ENCODE results near the gene OR8U1. TPM values are rescaled to one million over a fixed set of nuclear protein-coding genes. Genes with fewer than 3 reads are reported as not detected.

The OR8U1 gene
- total RNA-seq, result not detected in 3 replicates

DNA sequence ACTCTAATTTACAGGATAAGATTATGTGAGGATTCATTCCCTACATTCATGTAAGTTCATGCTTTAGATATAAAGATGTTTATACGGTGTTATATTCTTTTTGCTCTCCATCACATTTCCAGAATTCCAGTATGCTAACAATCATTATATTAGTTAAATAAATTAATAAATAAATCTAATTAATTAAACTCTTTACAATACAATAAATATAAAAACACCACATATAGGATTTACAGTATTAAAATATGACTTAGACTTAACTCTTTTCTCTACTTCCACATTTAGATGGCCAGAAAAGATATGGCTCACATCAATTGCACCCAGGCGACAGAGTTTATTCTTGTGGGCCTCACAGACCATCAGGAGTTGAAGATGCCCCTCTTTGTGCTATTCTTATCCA lies at the start of gene OR8U1:
TSS of gene OR8U1 (plus strand) at position 301 of the 400 bp plus-strand sequence. CDS start at position 301, 0 bp downstream.
- no peak for DNase-seq (ENCODE audit: low spot score in 2 of 2, unreplicated experiment in 2 of 2)
- no peaks in the 10 kb centered on the region for H3K9me3 Mint-ChIP-seq
- H3K4me3 Mint-ChIP-seq, result no peak within 1 kb of the TSS
- no peak within 1 kb of the TSS for H3K27ac Mint-ChIP-seq
- no peaks in the 10 kb centered on the region for H3K36me3 Mint-ChIP-seq
- no peaks in the 10 kb centered on the region for H3K4me1 Mint-ChIP-seq
- H3K27me3 Mint-ChIP-seq (ENCODE audit: low read depth), result peaks cover 3% of the 10 kb centered on the region
- TF ChIP-seq, protein P1, sequence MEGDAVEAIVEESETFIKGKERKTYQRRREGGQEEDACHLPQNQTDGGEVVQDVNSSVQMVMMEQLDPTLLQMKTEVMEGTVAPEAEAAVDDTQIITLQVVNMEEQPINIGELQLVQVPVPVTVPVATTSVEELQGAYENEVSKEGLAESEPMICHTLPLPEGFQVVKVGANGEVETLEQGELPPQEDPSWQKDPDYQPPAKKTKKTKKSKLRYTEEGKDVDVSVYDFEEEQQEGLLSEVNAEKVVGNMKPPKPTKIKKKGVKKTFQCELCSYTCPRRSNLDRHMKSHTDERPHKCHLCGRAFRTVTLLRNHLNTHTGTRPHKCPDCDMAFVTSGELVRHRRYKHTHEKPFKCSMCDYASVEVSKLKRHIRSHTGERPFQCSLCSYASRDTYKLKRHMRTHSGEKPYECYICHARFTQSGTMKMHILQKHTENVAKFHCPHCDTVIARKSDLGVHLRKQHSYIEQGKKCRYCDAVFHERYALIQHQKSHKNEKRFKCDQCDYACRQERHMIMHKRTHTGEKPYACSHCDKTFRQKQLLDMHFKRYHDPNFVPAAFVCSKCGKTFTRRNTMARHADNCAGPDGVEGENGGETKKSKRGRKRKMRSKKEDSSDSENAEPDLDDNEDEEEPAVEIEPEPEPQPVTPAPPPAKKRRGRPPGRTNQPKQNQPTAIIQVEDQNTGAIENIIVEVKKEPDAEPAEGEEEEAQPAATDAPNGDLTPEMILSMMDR (IDR thresholded peaks at IDR 0.05; ENCODE audit: unreplicated experiment), result no peak

DNA sequence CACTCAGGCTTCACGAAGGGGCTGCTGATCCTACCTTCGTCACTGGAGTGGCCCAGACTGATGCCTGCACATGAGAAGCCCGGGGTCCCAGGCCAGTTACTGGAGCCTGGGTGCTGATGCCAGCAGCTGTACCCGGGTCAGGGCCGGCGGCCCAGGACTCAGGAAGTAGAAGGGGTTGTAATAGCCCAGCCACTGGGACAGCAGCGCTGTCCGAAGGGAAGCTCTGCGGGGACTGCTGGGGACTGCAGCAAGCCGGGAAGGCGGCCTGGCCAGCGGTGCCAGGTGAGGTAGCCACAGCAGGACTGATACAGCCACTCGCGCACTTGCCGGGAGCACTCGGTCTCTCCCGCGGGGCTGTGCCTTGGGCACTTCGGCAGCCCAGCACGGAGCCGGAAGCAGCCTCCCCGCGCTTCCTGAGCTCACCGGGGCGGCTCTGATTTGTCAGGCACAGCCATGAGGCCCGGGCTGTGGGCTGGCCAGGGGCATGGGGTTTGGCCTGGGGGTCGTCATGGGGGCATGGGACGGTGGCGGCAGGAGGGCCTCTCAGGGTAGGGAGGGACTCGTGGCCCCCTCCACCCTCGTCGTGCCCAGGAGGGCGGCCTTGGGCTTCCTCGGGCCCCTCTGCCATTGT lies 43.4 kb upstream of the OR8U1 start:
- no peak for DNase-seq (ENCODE audit: low spot score in 2 of 2, unreplicated experiment in 2 of 2)
- Mint-ChIP-seq H3K4me1 (peaks cover 25% of the 10 kb centered on the region), H3K9me3 (no peaks in the 10 kb centered on the region), H3K27me3 (ENCODE audit: low read depth) (no peaks in the 10 kb centered on the region), H3K36me3 (no peaks in the 10 kb centered on the region), H3K27ac (no peak overlapping the region), H3K4me3 (no peak overlapping the region)
- TF ChIP-seq, protein P1 (IDR thresholded peaks at IDR 0.05; ENCODE audit: unreplicated experiment), result no peak

DNA sequence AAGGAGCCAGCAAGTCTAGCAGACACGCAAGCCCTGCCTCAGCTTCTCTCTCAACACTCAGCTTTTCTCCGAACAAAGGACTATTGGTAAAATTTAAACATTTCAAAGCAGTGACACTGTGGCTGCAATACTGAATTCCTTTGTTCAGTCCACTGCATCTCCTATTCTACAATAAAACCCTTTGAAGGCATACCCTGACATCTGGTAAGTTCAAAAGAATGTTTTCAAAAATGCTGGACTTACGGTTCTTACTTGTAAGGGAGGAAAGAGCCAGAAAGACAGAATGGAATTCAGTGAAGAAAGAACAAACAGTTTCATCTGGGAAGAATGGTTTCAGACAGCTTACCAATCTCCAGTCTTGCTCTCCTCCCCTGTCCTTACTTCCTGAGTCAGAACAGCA lies 42.3 kb upstream of the OR8U1 start:
- Mint-ChIP-seq H3K27ac (peak overlapping the region; percentile 74), H3K36me3 (no peaks in the 10 kb centered on the region), H3K9me3 (peaks cover 6% of the 10 kb centered on the region), H3K4me1 (peaks cover 19% of the 10 kb centered on the region), H3K27me3 (ENCODE audit: low read depth) (no peaks in the 10 kb centered on the region), H3K4me3 (no peak overlapping the region)
- TF ChIP-seq, protein P1 (IDR thresholded peaks at IDR 0.05; ENCODE audit: unreplicated experiment), result no peak
- no peak for DNase-seq (ENCODE audit: low spot score in 2 of 2, unreplicated experiment in 2 of 2)

DNA sequence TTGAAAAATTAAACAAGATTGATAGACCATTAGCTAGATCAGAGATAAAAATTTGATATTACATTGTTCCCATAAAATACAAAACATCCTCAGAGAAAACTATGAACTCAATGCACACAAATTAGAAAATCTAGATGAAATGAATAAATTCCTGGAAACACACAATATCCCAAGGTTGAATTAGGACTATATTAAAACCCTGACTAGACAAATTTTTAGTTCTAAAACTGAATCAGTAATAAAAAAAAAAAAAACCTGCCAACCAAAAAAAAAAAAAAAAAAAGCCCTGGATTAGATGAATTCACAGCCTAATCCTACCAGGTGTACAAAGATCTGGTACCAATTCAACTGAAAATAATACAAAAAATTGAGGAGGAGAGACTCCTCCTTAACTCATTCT lies 35.1 kb upstream of the OR8U1 start:
- no peak overlapping the region for H3K4me3 Mint-ChIP-seq
- no peaks in the 10 kb centered on the region for H3K27me3 Mint-ChIP-seq (ENCODE audit: low read depth)
- H3K9me3 Mint-ChIP-seq, result peaks cover 32% of the 10 kb centered on the region
- TF ChIP-seq, protein P1 (IDR thresholded peaks at IDR 0.05; ENCODE audit: unreplicated experiment), result no peak
- no peak for DNase-seq (ENCODE audit: low spot score in 2 of 2, unreplicated experiment in 2 of 2)
- no peak overlapping the region for H3K27ac Mint-ChIP-seq
- H3K4me1 Mint-ChIP-seq, result no peaks in the 10 kb centered on the region
- no peaks in the 10 kb centered on the region for H3K36me3 Mint-ChIP-seq

DNA sequence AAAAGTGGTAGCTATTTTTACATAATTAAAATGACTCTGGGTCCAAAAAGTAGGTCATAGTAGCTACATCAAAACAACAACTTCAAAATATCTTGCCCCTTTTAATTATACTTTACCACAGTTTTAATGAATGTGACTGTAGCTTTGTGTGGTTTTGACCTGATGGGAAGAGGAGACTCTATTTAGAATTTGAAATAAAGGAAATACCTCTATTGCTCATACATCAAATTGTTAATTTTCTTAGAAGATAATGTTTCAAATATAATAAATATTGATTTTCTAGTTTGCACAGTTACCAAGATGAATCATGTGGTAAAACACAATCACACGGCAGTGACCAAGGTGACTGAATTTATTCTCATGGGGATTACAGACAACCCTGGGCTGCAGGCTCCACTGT lies 29.7 kb upstream of the OR8U1 start, which contains the start of gene OR8K1:
TSS of gene OR8K1 (plus strand) at position 301 of the 400 bp plus-strand sequence. CDS start at position 301, 0 bp downstream.
- no peak for DNase-seq (ENCODE audit: low spot score in 2 of 2, unreplicated experiment in 2 of 2)
- Mint-ChIP-seq H3K27me3 (ENCODE audit: low read depth) (no peaks in the 10 kb centered on the region), H3K27ac (no peak within 1 kb of the TSS), H3K4me3 (no peak within 1 kb of the TSS), H3K36me3 (no peaks in the 10 kb centered on the region), H3K4me1 (no peaks in the 10 kb centered on the region), H3K9me3 (peaks cover 5% of the 10 kb centered on the region)
- TF ChIP-seq, protein P1 (IDR thresholded peaks at IDR 0.05; ENCODE audit: unreplicated experiment), result no peak

Data from mesothelial cell of epicardium (in vitro differentiated cells).